ENCODE data around the gene TRIM44. TPM values are rescaled to one million over a fixed set of nuclear protein-coding genes. Genes with fewer than 3 reads are reported as not detected.

Gene TRIM44, protein sequence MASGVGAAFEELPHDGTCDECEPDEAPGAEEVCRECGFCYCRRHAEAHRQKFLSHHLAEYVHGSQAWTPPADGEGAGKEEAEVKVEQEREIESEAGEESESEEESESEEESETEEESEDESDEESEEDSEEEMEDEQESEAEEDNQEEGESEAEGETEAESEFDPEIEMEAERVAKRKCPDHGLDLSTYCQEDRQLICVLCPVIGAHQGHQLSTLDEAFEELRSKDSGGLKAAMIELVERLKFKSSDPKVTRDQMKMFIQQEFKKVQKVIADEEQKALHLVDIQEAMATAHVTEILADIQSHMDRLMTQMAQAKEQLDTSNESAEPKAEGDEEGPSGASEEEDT
- total RNA-seq = 21.7 and 22.8 TPM in 2 replicates

DNA sequence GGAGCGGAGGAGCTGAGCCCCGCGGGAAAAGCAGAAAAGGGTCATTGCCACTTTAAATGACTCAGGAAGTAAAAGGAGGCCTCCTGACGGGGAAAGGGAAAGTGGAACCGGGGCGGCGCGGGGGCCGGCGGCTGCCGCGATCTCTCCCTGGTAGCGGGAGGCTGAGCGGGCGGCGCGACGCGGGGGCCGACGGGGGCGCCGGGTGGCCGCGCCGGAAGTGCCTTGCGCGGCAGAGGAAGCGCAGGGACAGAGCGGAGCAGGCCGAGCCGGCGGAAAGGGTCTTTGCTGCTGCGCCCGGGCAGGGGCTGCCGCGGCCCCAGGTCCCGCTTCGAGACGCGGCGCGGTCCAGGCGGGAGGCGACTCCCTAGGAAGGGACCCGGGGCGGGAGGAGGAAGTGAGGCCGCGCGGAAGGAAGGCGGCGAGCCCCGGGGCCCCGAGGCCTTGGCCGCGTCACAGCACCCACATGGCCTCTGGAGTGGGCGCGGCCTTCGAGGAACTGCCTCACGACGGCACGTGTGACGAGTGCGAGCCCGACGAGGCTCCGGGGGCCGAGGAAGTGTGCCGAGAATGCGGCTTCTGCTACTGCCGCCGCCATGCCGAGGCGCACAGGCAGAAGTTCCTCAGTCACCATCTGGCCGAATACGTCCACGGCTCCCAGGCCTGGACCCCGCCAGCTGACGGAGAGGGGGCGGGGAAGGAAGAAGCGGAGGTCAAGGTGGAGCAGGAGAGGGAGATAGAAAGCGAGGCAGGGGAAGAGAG is at the start of gene TRIM44:
Gene TRIM44 (plus strand): TSS at position 127 of the 759 bp plus-strand sequence. CDS start 337 bp downstream, at position 464.
- peaks cover 42% of the 10 kb centered on the region for H3K36me3 Mint-ChIP-seq (ENCODE audit: low read depth)
- H3K9me3 Mint-ChIP-seq = peaks cover 42% of the 10 kb centered on the region
- peak; percentile 77 for DNase-seq (ENCODE audit: low spot score)
- intact Hi-C loops (cut with micrococcal nuclease) = no loop called here
- H3K4me1 Mint-ChIP-seq (ENCODE audit: low read depth) = peaks cover 25% of the 10 kb centered on the region
- H3K27me3 Mint-ChIP-seq (ENCODE audit: low read depth) = peaks cover 14% of the 10 kb centered on the region
- H3K27ac Mint-ChIP-seq = peak within 1 kb of the TSS; percentile 85
- peak within 1 kb of the TSS; percentile 86 for H3K4me3 Mint-ChIP-seq (ENCODE audit: low read depth)

DNA sequence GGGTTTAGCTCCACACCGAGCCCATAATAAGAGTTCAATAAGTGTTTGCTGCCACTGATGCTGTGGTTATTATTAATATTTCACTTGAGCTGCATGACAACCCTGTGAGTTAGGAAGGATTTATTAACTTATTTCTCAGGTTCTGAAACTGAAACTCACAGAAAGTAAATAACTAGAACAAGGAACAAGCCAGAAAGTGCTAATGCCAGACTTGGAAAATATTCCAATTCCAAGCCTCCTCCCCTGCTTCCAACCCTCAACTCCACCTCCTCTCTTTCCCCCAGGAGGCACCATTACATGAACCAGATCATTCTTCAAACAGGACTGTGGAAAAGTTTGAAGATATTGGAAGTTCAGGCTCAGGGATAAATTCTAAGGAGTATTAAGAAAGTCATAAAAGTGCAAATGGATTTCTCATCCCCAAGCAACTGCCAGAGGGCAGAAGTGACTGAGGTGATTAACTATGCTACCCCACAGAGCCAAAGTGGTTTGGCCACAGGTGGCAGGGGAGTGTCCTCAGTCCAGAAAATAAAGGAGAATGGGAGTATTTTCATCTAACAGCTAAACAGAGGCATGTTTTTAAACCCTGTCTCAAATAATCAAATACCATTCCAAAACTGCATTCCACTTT is 47.5 kb upstream of the TRIM44 start:
- no peaks in the 10 kb centered on the region for H3K9me3 Mint-ChIP-seq
- intact Hi-C loops (cut with micrococcal nuclease) = loop anchor here (10.0 kb wide), 2 partner anchors 330 to 430 kb away; partner anchors contain the start of gene LDLRAD3
- no peak overlapping the region for H3K27ac Mint-ChIP-seq
- H3K4me3 Mint-ChIP-seq (ENCODE audit: low read depth) = no peak overlapping the region
- peaks cover 33% of the 10 kb centered on the region for H3K27me3 Mint-ChIP-seq (ENCODE audit: low read depth)
- no peaks in the 10 kb centered on the region for H3K36me3 Mint-ChIP-seq (ENCODE audit: low read depth)
- peaks cover 7% of the 10 kb centered on the region for H3K4me1 Mint-ChIP-seq (ENCODE audit: low read depth)
- no peak for DNase-seq (ENCODE audit: low spot score)

DNA sequence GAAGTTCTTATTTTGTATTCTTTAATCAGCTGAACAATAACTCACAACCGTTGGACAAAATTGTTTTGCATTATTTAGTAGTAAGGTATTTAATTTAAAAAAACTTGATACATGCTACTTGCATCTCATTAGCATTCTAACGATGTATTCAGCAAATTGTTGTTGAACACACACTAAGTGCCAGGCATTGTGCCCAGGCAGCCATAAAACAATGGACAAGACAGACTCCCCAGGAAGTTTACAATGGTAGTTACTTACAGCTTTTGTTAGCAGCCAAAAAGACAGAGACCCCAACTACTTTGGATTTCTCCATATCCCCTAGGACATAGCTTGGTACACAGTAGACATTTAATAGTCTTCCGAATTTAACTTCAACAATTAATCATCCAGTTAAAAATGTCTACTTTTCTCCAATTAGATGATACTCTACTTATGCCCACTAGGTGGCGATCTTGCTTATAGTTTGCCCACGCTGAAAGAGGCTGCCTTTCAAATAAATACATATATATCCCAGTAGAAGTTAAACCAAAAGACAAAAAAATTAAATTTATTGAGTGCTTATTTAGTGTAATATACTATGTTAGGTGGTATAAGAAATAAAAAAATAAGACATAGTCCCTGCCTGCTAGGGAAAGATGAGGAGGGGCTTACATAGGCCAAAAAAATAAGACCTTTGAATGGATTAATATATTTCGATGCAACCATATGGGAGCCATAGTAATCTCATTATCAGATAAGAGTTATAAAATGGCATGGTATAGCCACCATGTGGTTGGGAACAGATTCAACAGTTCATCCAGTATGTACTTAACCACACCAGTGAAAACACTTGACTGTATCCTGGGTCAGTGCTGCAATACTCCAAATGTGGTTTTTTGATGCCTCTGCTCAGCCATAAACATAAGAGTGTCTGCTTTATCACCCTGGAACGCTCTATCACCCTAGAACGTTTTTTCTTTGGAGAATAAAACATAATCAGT is 46.4 kb upstream of the TRIM44 start:
- DNase-seq (ENCODE audit: low spot score) = no peak
- Mint-ChIP-seq H3K4me3 (ENCODE audit: low read depth) (no peak overlapping the region), H3K9me3 (no peaks in the 10 kb centered on the region), H3K27ac (no peak overlapping the region), H3K36me3 (ENCODE audit: low read depth) (no peaks in the 10 kb centered on the region), H3K27me3 (ENCODE audit: low read depth) (peaks cover 44% of the 10 kb centered on the region), H3K4me1 (ENCODE audit: low read depth) (peaks cover 7% of the 10 kb centered on the region)
- intact Hi-C loops (cut with micrococcal nuclease) = loop anchor here (1.0 to 10.0 kb wide), 6 partner anchors 206 to 650 kb away; partner anchors contain the start of gene LDLRAD3

DNA sequence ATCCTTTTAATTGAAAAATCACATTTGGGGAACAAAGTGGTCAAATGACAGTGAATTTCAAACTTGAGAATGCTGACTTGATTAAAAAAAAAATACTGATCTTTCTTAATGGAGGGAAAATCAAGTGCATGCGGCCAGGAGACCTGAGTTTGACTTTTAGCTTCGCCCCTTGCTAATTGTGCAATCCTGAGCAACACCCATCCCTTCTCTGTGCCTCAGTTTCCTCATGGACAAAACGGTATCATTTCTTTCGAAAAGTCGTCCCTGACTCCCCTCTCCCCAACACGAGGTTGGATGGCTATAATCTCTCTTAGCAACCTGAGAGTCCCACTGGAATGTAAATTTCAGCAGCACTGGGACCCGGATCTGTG is 45.3 kb upstream of the TRIM44 start:
- Mint-ChIP-seq H3K9me3 (no peaks in the 10 kb centered on the region), H3K27me3 (ENCODE audit: low read depth) (peaks cover 52% of the 10 kb centered on the region), H3K4me1 (ENCODE audit: low read depth) (peaks cover 6% of the 10 kb centered on the region), H3K4me3 (ENCODE audit: low read depth) (no peak overlapping the region), H3K27ac (no peak overlapping the region), H3K36me3 (ENCODE audit: low read depth) (no peaks in the 10 kb centered on the region)
- no peak for DNase-seq (ENCODE audit: low spot score)
- intact Hi-C loops (cut with micrococcal nuclease) = loop anchor here (2.0 to 10.0 kb wide), 4 partner anchors 328 to 642 kb away; partner anchors contain the start of gene LDLRAD3

- no peak within 1 kb of the TSS for H3K27ac Mint-ChIP-seq
- intact Hi-C loops (cut with micrococcal nuclease) = loop anchor here (2.0 to 10.0 kb wide), 4 partner anchors 327 to 641 kb away; partner anchors contain the start of gene LDLRAD3
Measured at GRCh38 chr11:35617687-35618496, 44.7 kb upstream of the TRIM44 start, which contains the start of gene FJX1. Gene FJX1 (plus strand): TSS chr11:35618460. CDS start chr11:35618637, 177 bp downstream.

DNA sequence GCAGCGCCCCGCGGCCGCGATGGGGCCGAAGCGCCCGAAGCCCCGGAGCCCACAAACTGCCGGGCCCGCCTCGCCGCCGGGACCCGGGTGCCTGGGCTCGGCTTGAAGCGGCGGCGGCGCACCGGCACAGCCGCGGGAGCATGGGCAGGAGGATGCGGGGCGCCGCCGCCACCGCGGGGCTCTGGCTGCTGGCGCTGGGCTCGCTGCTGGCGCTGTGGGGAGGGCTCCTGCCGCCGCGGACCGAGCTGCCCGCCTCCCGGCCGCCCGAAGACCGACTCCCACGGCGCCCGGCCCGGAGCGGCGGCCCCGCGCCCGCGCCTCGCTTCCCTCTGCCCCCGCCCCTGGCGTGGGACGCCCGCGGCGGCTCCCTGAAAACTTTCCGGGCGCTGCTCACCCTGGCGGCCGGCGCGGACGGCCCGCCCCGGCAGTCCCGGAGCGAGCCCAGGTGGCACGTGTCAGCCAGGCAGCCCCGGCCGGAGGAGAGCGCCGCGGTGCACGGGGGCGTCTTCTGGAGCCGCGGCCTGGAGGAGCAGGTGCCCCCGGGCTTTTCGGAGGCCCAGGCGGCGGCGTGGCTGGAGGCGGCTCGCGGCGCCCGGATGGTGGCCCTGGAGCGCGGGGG is 44.0 kb upstream of the TRIM44 start:
- Mint-ChIP-seq H3K27ac (no peak overlapping the region), H3K4me1 (ENCODE audit: low read depth) (peaks cover 6% of the 10 kb centered on the region)
- DNase-seq (ENCODE audit: low spot score) = peak; percentile 12

More at GRCh38 chr11:35617687-35618496, 44.7 kb upstream of the TRIM44 start, which contains the start of gene FJX1:
- Mint-ChIP-seq H3K4me1 (ENCODE audit: low read depth) (peaks cover 6% of the 10 kb centered on the region), H3K9me3 (no peaks in the 10 kb centered on the region), H3K27me3 (ENCODE audit: low read depth) (peaks cover 57% of the 10 kb centered on the region), H3K36me3 (ENCODE audit: low read depth) (no peaks in the 10 kb centered on the region), H3K4me3 (ENCODE audit: low read depth) (peak within 1 kb of the TSS; percentile 58)
- no peak for DNase-seq (ENCODE audit: low spot score)

DNA sequence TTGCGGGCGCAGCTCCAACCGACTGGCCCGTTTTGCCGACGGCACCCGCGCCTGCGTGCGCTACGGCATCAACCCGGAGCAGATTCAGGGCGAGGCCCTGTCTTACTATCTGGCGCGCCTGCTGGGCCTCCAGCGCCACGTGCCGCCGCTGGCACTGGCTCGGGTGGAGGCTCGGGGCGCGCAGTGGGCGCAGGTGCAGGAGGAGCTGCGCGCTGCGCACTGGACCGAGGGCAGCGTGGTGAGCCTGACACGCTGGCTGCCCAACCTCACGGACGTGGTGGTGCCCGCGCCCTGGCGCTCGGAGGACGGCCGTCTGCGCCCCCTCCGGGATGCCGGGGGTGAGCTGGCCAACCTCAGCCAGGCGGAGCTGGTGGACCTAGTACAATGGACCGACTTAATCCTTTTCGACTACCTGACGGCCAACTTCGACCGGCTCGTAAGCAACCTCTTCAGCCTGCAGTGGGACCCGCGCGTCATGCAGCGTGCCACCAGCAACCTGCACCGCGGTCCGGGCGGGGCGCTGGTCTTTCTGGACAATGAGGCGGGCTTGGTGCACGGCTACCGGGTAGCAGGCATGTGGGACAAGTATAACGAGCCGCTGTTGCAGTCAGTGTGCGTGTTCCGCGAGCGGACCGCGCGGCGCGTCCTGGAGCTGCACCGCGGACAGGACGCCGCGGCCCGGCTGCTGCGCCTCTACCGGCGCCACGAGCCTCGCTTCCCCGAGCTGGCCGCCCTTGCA is 43.3 kb upstream of the TRIM44 start:
- Mint-ChIP-seq H3K4me3 (ENCODE audit: low read depth) (peak overlapping the region; percentile 5), H3K27ac (no peak overlapping the region), H3K4me1 (ENCODE audit: low read depth) (peaks cover 6% of the 10 kb centered on the region), H3K36me3 (ENCODE audit: low read depth) (no peaks in the 10 kb centered on the region), H3K9me3 (no peaks in the 10 kb centered on the region), H3K27me3 (ENCODE audit: low read depth) (peaks cover 67% of the 10 kb centered on the region)
- intact Hi-C loops (cut with micrococcal nuclease) = loop anchor here (10.0 kb wide), 2 partner anchors 326 to 426 kb away; partner anchors contain the start of gene LDLRAD3
- no peak for DNase-seq (ENCODE audit: low spot score)

More for the DNA sequence above, 44.0 kb upstream of the TRIM44 start:
- intact Hi-C loops (cut with micrococcal nuclease) = loop anchor here (10.0 kb wide), 2 partner anchors 326 to 426 kb away; partner anchors contain the start of gene LDLRAD3
- no peaks in the 10 kb centered on the region for H3K9me3 Mint-ChIP-seq
- H3K36me3 Mint-ChIP-seq (ENCODE audit: low read depth) = no peaks in the 10 kb centered on the region
- H3K27me3 Mint-ChIP-seq (ENCODE audit: low read depth) = peaks cover 63% of the 10 kb centered on the region
- no peak overlapping the region for H3K4me3 Mint-ChIP-seq (ENCODE audit: low read depth)

DNA sequence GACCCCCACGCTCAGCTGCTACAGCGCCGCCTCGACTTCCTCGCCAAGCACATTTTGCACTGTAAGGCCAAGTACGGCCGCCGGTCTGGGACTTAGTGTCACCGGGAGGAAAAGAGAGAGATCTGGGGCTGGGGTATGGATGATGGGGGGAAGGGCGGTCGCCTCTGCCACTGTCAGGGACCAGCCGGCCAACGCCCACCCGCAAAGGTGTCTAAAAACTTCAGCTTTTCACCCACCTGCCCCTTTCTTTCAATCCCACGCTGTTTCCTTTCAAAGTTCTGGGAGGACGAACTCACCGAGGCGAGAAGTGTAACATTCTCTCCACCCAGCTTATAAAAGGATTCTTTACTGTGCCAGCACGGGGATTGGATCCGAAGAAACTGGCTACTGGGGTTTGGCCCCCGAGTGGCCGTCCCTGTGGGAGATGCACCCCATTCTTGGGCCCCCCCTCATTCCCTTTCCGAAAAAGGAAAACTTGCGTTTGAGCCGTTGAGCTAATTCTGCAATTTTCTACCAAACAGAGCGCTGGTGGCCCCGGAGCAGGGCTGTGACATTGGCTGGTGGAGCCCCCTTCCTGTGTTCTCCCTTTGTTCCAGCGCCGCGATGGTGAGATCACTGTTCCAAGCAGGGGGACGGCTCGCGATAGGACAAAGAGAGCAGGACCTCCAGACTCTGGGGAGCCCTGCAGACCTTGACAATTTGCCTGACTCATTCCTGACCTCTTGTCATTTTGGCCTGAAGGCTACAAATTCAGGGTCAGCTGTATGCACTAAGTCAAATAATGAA is 42.5 kb upstream of the TRIM44 start:
- Mint-ChIP-seq H3K9me3 (no peaks in the 10 kb centered on the region), H3K36me3 (ENCODE audit: low read depth) (no peaks in the 10 kb centered on the region), H3K4me3 (ENCODE audit: low read depth) (peak overlapping the region; percentile 5), H3K27ac (no peak overlapping the region), H3K27me3 (ENCODE audit: low read depth) (peaks cover 63% of the 10 kb centered on the region), H3K4me1 (ENCODE audit: low read depth) (peaks cover 6% of the 10 kb centered on the region)
- DNase-seq (ENCODE audit: low spot score) = no peak
- intact Hi-C loops (cut with micrococcal nuclease) = loop anchor here (10.0 kb wide), 2 partner anchors 325 to 425 kb away; partner anchors contain the start of gene LDLRAD3

DNA sequence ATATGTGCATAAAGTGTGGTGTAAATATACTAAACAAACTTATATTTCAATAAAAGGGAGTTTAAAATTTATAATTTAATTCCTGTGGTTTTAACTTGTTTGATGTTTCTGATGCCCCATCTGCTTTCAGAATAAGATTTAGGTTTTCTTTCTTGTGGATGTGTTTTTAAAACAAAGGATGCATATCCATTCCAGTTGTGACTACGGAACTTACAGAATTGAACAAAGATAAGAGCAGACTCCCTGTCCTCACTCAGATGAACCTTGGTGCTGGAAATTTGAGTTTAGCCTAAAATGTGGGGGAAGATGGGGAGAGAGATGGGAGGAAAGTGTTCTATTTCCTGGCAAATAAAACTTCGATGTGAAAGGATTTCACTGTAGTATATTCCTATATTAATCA is 41.8 kb upstream of the TRIM44 start:
- intact Hi-C loops (cut with micrococcal nuclease) = no loop called here
- DNase-seq (ENCODE audit: low spot score) = no peak
- Mint-ChIP-seq H3K4me1 (ENCODE audit: low read depth) (peaks cover 6% of the 10 kb centered on the region), H3K27ac (no peak overlapping the region), H3K4me3 (ENCODE audit: low read depth) (no peak overlapping the region), H3K36me3 (ENCODE audit: low read depth) (no peaks in the 10 kb centered on the region), H3K27me3 (ENCODE audit: low read depth) (peaks cover 62% of the 10 kb centered on the region), H3K9me3 (no peaks in the 10 kb centered on the region)

DNA sequence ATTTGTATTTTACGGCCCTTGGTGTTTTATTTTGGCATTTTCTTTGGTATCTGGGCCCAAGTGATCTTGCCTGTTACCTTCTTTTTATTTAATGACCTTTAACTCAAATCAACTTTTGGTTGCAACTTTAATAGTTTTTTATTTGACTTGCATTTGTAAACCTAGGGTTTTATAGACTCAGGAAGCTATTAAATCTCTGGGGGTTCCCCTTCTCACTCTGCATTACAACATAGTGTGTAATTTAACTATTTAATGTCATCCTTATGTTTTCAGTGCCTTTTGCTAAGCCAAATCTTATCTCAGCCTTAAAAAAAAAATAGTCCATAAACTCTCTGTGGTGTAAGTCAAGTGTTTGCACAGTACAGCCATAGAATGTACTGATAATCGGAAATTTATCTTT is 41.0 kb upstream of the TRIM44 start:
- H3K4me3 Mint-ChIP-seq (ENCODE audit: low read depth) = no peak overlapping the region
- no peak overlapping the region for H3K27ac Mint-ChIP-seq
- H3K4me1 Mint-ChIP-seq (ENCODE audit: low read depth) = peaks cover 6% of the 10 kb centered on the region
- no peaks in the 10 kb centered on the region for H3K9me3 Mint-ChIP-seq
- H3K36me3 Mint-ChIP-seq (ENCODE audit: low read depth) = no peaks in the 10 kb centered on the region
- intact Hi-C loops (cut with micrococcal nuclease) = no loop called here
- peaks cover 63% of the 10 kb centered on the region for H3K27me3 Mint-ChIP-seq (ENCODE audit: low read depth)
- DNase-seq (ENCODE audit: low spot score) = no peak

Measured in activated T-helper 2 cell treated with anti-CD3 and anti-CD28 coated beads, Interferon-gamma antibody, Interleukin-2, Interleukin-4, amounts not matched to agents 10 μg/mL and 5 μg/mL and 100 μg/mL, durations not matched to agents 14 hours and 24 hours and 36 hours (primary cell).